GM21526 (cell line): ENCODE data around the gene INSC.
A peak's percentile ranks its signal among the peaks of the same experiment; 100 is the strongest.

Experiments
- ATAC-seq: cut with Tn5 transposase; IDR thresholded peaks from one replicate; pipeline ENCODE4 v1.9.1; 2021; ENCODE audit warnings: moderate library complexity; ENCODE audit not compliant: unreplicated experiment, low FRiP score

The INSC gene

GRCh38 chr11:15276621-15277020, 161.9 kb downstream of the INSC start:
- ATAC-seq, result no peak

- ATAC-seq, result no peak
Observed at GRCh38 chr11:15278128-15278527, 163.4 kb downstream of the INSC start.

GRCh38 chr11:15280393-15280792, 165.7 kb downstream of the INSC start:
- ATAC-seq, result peak; percentile 67

GRCh38 chr11:15282754-15283153, 168.0 kb downstream of the INSC start:
- no peak for ATAC-seq

DNA sequence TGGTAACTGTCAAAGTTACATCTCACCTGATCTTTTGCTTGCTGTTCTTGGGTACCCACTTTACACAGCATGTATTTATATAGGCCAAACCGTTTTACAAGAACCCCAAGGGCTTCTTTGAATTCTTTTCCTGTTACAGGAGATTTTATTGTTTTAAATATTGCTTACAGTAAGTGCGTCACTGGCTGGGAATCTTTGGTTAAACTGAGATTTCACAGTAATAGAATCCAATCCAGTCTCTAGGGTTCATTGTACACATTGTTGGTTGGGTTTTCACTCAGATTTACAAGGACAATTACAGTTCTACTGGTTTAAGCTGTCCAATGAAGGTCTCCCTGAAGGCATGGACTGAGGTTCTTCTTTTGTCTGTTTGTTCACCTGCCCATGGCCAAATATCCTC, 171.7 kb downstream of the INSC start:
- no peak for ATAC-seq

- no peak for ATAC-seq
Observed at GRCh38 chr11:15288863-15289262, 174.1 kb downstream of the INSC start.

DNA sequence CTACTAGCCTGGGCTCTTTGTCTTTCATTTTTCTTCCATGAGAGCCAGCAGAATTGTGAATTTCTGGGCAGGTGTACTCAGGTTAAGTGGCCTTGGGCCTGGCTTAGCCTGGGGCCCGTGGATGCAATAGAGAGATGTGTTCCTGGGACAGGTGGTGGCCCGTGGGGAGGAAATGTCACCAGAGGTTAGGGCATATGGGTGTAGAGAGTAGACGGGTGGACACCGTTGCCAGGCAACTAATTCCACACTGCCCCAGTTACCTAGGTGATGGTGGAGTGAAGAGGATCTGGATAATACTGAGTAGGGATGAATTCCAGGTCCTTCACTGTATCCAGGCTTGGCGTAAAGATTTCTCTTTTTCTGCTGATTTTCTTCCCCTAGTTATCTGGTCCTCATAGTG, 175.0 kb downstream of the INSC start:
- ATAC-seq, result no peak

DNA sequence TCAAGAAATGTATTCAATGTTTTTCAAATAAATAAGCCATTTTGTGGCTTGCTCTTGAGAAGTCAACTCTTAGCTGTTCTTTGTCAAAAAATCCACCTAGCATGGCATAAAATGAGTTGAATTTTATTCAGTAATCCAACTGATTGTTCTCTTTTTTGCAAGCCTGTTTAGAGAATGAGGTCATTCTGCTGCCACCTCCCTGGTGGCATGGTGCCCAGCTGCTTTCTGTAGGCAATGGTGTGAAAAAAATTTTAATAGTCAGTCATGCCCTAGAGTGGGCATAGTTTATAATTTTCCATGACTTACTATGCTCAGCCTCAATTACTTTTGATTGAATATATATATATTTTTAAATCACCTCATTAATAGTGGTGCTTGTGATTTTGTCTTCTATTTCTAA, 177.2 kb downstream of the INSC start:
- ATAC-seq, result no peak

DNA sequence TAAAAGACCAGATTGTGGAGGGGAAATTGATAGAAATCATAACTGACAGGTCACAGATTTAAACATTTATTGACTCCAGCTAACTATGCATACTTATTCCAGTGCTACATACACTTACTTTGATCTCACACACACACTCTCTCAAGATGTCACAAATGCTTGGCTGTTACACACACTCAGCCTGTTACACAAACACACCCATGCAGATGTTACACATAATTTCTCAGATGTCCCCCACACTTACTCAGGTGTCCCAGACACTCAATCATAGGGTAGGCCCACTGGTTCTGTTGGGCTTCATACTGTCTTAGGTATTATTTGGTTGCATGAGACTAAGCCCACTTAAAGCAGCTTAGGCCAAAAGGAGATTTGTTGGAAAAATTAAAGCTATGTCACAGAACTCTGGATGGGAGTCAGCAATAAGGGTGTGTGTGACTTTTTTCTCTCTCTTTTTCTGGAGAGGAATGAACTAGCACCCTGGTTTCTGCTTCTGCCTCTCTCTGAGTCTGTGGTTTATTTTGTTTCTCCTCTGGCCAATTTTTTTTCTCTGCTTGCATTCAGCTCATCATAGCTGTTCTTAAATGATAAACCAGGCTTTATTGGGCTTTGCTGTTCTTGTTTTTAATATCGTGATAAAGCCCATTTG, 179.4 kb downstream of the INSC start:
- no peak for ATAC-seq

- no peak for ATAC-seq
Observed at GRCh38 chr11:15295695-15296094, 181.0 kb downstream of the INSC start.
